ENCODE results near the gene C3orf49.

The C3orf49 gene

GRCh38 chr3:63892773-63893352, 73.8 kb downstream of the C3orf49 start:
- DNase-seq, result no peak

- no peak for DNase-seq
These were observed 76.5 kb downstream of the C3orf49 start for GRCh38 chr3:63895422-63896189.

GRCh38 chr3:63896332-63897030, 77.4 kb downstream of the C3orf49 start:
- no peak for DNase-seq
